Ammon's horn (tissue), 1 donor: ENCODE data around the gene HIP1R.
"Not testable (repeated sequence)": the region's sequence is repeated elsewhere in the genome, so short reads cannot be mapped to it uniquely, and the experiment has no call there.

Experiments used
- DNase-seq: peaks from one replicate; pipeline ENCODE4 v3.0.0-alpha.2; 2016; ENCODE audit warnings: low spot score

HIP1R gene

DNA sequence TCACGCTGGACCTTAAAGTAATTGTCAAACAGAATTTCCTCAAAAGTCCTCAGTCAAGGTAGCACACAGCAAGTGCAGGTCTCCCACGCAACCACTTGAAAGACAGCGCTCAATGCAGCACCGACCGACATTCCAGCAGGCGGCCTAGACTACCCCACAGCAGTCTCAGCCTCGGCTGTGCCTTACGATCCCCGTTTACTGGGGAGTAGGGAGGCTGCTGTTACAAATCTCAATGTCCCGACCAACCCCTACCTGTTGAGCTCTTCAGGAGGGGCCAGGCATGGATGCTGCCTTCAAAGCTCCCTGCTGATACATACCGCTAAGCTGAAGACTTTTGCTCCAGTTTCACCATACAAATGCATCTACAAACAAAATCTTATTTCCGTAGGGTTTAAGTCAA lies 38.8 kb downstream of the HIP1R start:
- DNase-seq = no peak

DNA sequence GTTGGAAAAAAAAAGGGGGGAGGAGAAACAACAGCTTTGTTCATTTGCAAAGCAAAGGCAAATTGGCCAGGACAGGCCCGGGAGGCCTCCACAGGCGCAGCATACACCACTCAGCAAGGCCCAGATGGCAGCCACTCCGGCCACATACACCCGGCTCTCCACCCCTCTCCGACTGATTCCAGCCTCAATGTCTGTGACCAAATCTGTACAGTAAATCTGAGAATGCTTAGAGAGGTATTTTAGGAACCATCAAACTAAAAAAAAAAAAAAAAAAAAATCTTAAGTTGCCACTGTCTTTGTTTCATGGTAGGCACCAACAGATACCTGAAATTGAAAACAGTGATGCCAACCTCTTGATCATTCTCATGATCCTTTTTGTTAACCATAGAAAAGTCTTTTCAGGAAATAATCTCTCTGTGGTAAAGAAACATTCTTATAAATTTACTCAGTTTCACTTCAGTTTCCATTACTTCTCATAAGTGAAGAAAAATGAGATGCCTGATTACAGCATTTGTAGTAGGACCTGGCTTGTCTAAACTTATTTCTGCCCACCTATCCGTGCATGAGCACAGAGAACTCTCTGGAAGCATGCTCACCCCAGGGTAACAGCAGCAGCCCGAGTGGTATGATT lies 40.4 kb downstream of the HIP1R start:
- no peak for DNase-seq

DNA sequence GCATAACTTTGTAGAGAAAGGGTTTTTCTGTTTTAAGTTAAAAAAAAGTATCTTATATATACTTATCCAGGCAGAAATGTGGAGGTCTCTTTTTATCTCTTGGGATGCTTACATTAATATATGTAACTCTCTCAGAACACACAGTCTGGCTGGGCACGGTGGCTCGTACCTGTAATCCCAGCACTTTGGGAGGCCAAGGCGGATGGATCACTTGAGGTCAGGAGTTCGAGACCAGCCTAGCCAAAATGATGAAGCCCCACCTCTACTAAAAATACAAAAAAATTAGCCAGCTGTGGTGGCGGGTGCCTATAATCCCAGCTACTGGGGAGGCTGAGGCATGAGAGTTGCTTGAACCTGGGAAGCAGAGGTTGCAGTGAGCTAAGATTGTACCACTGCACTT lies 41.0 kb downstream of the HIP1R start:
- DNase-seq = not testable (repeated sequence)

GRCh38 chr12:122876731-122877130 lies 41.5 kb downstream of the HIP1R start:
- DNase-seq = no peak

DNA sequence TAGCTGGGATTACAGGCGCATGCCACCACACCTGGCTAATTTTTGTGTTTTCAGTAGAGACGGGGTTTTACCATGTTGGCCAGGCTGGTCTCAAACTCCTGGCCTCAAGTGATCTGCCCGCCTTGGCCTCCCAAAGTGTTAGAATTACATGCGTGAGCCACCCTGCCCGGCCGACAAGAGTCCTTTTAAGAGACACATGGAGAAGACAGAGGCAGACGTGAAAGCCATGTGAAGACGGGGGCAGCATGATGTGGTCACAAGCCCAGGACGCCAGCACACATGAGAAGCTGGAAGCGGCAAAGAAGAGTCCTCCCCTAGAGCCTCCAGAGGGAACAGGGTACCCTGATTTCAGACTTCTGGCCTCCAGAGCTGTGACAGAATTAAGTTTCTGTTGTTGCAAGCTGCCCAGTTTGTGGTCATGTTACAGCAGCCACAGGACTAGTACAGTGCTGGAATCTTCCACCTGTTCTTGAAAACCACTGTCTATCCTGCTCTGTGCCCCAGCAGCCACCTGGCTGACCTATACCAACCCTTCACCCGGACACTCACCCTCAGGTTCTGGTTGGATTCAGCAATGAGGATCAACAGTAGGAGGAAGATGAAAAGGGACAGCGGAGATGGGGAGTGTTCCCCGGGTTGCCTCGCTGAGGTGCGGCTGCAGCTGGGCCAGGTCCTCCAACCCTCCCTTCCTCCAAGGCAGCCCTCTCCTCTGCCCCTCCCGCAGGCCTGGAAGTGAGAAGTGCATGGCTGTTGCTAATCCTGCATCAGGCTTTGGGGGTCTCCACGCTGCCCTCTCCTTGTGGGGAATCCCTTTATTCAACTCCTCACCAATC lies 43.7 kb downstream of the HIP1R start:
- no peak for DNase-seq

DNA sequence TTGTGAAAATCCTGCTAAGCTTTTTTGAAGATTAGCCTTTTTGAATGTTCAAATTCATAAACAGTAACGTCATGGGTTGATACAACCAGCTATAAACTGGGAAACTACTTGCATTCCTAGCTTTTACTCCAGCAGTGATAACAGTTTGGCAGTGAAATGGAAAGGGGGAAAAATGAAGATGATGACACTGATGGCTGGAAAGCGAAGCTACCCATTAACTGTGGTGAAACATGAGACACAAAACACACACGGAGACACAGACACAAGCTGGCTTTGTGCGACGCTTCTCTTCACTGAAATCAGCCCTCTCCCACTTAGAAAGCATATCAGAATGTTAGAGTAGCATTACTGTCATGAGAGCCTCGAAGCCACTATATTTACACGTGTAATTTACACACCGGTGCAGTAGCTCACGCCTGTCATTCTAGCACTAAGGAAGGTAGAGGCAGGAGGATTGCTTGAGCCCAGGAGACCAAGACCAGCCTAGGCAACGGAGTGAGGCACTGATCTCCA lies 45.0 kb downstream of the HIP1R start:
- DNase-seq = no peak

GRCh38 chr12:122880668-122881067 lies 45.4 kb downstream of the HIP1R start:
- DNase-seq = peak; percentile 94

GRCh38 chr12:122882908-122883558 lies 47.8 kb downstream of the HIP1R start:
- no peak for DNase-seq

DNA sequence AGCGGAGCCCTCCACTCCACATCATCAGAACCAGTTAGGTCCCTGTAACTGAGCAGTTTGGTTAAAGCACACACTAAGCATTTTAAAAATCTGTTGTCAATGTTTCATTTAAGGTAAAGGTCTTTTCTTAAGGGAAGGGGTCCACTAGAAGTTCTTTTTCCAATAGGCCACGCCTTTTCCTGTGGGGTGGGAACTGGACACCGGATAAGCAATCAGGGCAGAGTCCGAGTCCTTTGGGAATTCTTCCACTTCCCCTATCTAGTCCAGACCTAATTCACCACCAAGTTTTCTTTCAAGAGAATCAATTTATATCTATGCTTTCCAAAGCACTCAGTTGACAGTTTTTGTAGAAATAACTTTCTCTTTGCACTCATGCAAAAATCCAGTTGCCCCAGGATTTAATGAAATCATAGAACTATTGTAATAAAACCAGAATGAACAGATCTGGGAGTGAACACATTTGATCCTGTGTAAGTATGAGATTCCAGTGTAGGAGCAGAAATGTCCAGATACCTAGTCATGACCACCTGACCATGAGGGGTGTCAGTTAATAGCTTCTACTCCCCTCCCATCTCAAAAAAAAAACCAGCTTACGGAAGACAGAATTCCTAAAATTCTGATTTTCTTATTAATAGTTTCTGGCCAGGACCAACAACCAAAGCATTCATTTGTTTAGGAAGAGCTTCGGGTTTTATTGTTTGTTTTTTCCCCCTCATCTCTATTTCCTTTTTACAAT lies 49.0 kb downstream of the HIP1R start:
- no peak for DNase-seq

DNA sequence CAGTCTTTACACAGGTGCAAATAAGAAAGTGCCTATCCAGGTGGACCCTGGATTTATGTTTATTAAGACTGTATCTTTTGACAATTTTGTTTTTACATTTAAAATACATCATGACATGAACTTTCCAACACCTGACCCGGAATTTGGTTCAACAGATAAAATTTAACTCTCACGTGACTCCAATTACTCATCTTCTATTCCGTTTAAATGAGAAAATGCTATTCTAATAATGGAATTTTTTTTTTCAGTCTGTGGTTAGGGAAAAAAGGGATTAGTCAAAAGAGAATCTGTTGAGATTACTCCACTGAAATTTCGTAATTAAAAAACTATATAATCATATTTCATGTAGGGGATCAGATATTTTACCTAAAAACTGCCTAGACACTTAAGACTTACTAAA lies 49.6 kb downstream of the HIP1R start:
- no peak for DNase-seq

GRCh38 chr12:122886161-122886560 lies 50.9 kb downstream of the HIP1R start:
- no peak for DNase-seq

GRCh38 chr12:122886851-122887818 lies 51.9 kb downstream of the HIP1R start:
- no peak for DNase-seq

DNA sequence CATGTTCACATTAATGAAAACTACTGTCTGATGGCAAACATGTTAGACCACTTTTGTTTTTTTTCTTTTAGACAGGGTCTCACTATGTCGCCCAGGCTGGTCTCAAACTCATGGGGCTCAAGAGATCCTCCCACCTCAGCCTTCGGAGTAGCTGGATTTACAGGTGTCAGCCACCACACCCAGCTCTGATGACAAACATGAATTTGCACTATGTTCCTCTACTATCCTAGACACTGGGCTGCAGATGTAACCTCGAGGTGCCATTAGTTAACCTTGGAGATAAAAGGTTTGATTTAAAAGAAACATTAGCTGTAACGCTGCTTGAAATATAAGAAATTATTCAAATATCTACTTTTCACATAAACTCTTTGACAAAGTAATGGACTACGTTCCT lies 52.6 kb downstream of the HIP1R start:
- no peak for DNase-seq

DNA sequence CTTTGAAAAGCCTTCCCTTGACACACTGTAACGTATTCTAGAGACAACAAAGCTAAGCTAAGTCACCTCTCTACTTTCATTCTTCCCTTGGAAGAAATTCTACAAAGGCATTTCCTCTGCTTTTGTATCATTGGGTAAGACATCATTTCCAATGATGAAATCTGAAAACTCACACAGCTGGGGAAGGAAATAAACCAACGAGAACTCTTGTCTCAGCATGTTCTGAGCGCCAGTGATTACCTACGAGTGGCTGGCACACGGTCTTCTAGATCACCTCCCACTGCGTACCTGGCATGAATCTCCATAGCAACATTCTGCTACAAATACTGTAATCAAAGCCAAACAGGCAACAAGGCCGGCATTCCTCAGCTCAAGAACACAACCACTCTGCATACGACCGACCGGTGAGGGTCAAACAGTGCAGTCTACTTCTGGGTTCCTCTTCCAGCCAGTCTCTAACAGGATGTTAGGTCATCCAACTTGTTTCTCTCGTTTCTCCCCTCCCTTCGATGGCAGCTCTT lies 53.0 kb downstream of the HIP1R start:
- no peak for DNase-seq

- no peak for DNase-seq
Observed at GRCh38 chr12:122889761-122890520, 54.7 kb downstream of the HIP1R start.

DNA sequence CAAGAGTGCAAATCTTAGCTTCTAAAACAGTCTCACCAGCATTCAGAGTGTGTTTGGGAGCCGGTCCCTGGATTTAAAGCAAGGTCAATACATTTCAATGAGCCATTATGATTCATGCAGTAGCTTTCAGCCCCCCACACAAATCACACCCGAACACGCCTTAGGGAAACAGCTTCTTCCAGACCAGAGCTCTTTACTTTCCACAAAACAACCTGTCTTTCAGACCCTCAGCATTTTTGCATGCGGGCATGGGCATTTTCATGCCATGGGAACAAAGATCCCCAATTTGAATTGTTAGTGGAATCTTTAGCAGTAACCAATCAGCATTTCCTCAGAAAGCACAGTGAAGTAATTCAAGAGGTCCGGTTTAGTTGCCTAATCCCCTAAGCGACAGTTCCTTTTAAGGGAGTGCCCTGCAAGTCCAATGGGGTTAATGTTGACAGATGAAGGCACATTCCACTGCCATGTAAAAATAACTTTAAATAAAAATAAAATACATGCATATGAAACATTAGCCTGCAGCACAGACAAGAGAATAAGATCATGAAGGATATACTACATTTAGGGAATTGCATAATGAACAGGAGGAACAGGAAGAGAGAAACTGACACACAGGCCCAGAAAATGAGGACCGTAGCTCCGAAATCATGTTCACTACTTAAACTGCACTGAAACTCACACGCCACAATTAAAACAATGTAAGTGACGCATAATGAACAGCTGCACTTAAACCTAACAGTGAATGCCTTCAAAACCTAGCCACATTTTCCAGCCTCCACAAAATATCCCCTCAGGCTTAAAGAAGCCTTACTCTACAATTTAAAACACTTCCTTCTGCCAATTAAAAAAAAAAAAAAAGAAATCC lies 56.6 kb downstream of the HIP1R start:
- no peak for DNase-seq

DNA sequence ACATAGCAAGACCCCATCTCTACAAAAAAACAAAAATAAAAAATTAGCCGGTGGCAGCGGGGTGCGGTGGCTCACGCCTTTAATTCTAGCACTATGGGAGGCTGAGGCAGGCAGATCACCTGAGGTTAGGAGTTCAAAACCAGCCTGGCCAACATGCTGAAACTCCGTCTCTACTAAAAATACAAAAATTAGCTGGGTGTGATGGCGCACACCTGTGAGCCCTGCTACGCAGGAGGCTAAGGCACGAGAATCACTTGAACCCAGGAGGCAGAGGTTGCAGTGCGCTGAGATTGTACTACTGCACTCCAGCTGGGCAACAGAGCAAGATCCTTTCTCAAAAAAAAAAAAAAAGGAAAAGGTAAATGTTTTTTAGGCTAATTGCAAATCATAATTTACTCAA lies 57.5 kb downstream of the HIP1R start:
- not testable (repeated sequence) for DNase-seq

GRCh38 chr12:122893208-122894153 lies 58.2 kb downstream of the HIP1R start:
- no peak for DNase-seq
